HG02678 (cell line): ENCODE data around the gene OTP.

Experiments used
- ATAC-seq: cut with Tn5 transposase; IDR thresholded peaks from one replicate; pipeline ENCODE4 v1.9.1; 2021; ENCODE audit warnings: mild to moderate bottlenecking, moderate library complexity; ENCODE audit not compliant: unreplicated experiment

OTP gene

GRCh38 chr5:77637998-77638762, at the start of gene OTP:
Gene OTP, minus strand, starts transcription at chr5:77638713. Its CDS starts 164 bp downstream, at chr5:77638549.
- no peak for ATAC-seq

DNA sequence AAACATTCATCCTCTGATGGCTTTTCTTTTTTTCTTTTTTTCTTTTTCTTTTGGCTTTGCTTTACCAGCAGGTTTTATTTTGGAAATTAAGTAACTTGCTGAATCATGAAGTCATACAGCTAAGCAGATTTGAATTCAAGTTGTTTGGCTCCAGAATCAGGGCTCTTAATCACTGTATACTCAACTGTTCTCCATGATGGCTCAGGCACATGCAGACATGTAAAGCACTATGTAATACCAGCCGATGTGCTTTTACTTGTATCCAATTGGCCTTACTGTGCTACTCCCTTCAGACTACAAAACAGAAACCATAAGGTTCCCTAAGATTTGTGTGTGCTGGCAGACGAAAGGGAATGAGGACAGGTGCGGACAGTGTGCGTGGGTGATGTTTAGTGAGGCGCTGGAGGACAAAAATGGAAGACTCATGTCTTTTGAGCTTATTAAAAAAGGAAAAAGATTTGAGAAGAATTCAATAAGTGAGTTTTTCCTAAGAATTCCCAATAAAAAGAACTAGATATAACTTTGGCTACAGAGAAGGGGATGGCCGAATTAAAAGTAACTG, 44.7 kb upstream of the OTP start:
- ATAC-seq: no peak

DNA sequence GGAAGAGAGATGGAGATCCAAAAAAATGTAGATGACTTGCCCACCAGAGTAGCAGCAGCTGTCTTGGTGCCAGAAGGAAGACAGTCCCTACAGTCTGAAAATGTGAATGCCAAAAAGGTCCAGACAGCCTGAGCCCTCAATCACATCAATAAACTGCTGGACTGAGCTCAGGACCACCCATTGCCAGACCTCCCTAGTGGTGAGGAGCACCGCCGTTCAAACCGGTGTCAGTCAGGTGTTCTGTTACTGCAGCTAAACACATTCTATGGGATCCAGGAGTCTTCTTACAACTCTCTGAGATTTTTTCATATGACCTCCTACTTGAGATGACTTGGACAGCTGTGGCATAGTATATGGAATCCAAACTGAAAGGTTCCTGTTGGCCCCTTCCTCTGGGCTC, 32.0 kb upstream of the OTP start:
- ATAC-seq: no peak

DNA sequence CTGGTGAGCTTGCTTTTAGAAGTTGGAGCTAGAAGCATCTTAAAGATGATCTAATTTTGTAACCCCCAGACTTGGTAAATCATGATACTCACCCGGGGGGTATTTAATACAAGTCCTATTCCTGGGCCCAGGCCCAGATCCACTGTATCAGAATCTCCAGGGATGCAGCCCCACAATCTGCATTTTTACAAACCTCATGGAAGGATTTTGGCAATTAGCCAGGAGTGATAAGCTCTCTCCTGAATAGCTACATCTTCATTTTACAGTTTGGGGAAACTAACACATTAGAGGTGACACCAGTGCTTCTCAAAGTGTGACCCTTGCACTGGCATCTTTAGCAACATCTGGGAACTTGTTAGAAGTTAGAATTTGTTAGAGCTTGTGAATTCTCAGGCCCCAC, 31.2 kb upstream of the OTP start:
- ATAC-seq: no peak

GRCh38 chr5:77663090-77663863, 24.8 kb upstream of the OTP start:
- no peak for ATAC-seq

- no peak for ATAC-seq
These were observed 24.1 kb upstream of the OTP start for GRCh38 chr5:77662635-77663034.

- no peak for ATAC-seq
These were observed 20.1 kb upstream of the OTP start for GRCh38 chr5:77658662-77659061.

DNA sequence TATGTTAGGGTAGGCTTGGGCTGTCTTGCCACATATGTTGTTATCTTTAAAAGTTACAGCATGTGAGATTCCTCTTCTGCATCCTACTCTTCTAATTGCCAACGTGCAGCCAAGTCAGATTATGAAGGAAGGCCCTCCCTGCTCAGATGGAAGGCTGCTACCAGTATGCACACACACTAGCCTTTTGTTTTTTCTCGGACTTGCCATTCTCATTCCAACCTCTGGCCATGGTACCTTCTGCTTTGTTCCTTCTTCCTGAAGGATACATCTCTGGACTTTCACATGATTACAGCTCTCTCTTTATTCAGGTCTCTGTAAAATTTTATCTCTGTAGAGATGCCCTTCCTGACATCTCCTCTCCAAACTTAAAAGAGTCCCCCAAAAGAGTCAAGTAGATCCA, 12.8 kb upstream of the OTP start:
- ATAC-seq: no peak

- no peak for ATAC-seq
These were observed 12.2 kb upstream of the OTP start for GRCh38 chr5:77650686-77651085.

GRCh38 chr5:77649776-77650175, 11.3 kb upstream of the OTP start:
- ATAC-seq: no peak

- ATAC-seq: no peak
These were observed 7.6 kb upstream of the OTP start for GRCh38 chr5:77645995-77646639.

DNA sequence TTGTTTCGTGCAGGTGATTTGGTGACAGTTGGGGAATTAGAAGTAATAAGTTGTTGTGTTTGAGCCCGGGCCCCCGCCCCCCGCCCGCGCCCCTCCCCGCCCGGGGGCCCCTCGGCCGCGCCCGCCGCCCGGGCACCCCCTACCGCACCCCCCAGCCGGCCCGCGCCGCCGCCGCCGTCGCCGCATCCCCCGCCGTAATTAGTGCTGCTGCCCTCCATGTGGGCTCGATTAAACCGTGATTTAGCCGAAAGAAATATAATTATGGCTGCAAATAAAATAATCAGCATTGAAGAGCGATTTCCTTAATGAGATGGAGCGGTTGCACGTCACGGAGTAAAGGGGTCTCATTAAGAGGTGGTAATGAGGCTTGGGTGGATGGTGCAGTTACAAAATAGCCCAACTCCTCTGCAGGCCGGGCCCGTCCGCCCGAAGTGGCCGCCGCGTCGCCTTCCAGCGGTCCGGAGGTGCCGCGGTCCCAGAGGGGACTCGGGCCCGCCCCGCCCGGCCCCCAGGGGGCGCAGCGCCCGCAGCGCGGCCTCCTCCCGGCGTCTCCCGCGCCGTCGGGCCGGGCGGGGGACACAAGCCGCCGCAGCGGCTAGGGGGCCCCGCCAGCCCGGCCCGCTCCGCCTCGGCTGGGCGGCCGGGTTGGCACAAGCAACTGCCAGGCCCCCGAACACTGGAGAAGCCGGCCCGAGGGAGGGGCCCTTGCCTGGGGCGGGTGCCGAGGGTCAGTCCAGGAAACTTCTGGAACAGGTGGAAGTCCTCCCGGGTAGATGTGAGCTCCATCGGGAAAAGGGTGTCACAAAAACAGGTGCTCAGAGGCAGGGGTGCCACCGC, 6.9 kb upstream of the OTP start:
- ATAC-seq: peak; percentile 66

- ATAC-seq: no peak
These were observed 6.1 kb upstream of the OTP start for GRCh38 chr5:77644371-77645157.

GRCh38 chr5:77643654-77644370, 5.3 kb upstream of the OTP start:
- ATAC-seq: no peak

- ATAC-seq: no peak
These were observed 4.5 kb upstream of the OTP start for GRCh38 chr5:77642738-77643653.

- ATAC-seq: no peak
These were observed 3.6 kb upstream of the OTP start for GRCh38 chr5:77641963-77642737.

- ATAC-seq: no peak
These were observed 3.0 kb upstream of the OTP start for GRCh38 chr5:77641397-77641943.
